Upper lobe of right lung (tissue), 1 donor: ENCODE data around the gene ADCY6. TPM values are rescaled to one million over a fixed set of nuclear protein-coding genes. Genes with fewer than 3 reads are reported as not detected.
A peak's percentile ranks its signal among the peaks of the same experiment; 100 is the strongest.

ENCODE experiments used
- ATAC-seq: fragments of 200-7000 bp; cut with Tn5 transposase; one replicate; pipeline ENCODE4 v1.9.1; 2020; ENCODE audit warnings: mild to moderate bottlenecking, moderate library complexity
- DNase-seq: peaks from one replicate; pipeline ENCODE4 v3.0.0-alpha.2; 2020
- H3K27ac ChIP-seq: fragments of 200-600 bp; one replicate; pipeline ENCODE4 v1.8.0; 2022
- H3K27me3 ChIP-seq: fragments of 200-600 bp; one replicate; pipeline ENCODE4 v1.8.0; 2022; ENCODE audit warnings: mild to moderate bottlenecking
- H3K36me3 ChIP-seq: fragments of 200-600 bp; one replicate; pipeline ENCODE4 v1.8.0; 2022
- H3K4me1 ChIP-seq: fragments of 200-600 bp; one replicate; pipeline ENCODE4 v1.8.0; 2022
- H3K4me3 ChIP-seq: fragments of 200-600 bp; one replicate; pipeline ENCODE4 v1.8.0; 2022; ENCODE audit warnings: mild to moderate bottlenecking
- H3K9me3 ChIP-seq: fragments of 200-600 bp; one replicate; pipeline ENCODE4 v1.8.0; 2022
- CTCF ChIP-seq: fragments of 200-600 bp; IDR thresholded peaks from one replicate; pipeline ENCODE4 v1.8.0; 2022; ENCODE audit warnings: antibody characterized with exemption
- intact Hi-C: fragments of 100-400 bp; cut with DNase I; formaldehyde crosslinking; loops from one replicate; pipeline ENCODE4 v1.11.0; 2022
- total RNA-seq: library from RNA; stranded (reverse); fragmentation: NEBNext Ultra II Directional; extraction: Animal tissue kit (Norgen Biotek cat#: 25700); gene quantifications from one replicate; pipeline ENCODE4 v1.2.1, GENCODE V29; 2021
- donor health status: DM: no; HTN: yes; CAD: no; lungs with severe emphysema.

ADCY6 gene
- total RNA-seq, 1 donor from 2014 or later, result 42.9 TPM

- no peak for TF ChIP-seq CTCF
- peaks cover 18% of the 10 kb centered on the region for H3K4me1 ChIP-seq
- no peak overlapping the region for H3K27ac ChIP-seq
- intact Hi-C loops, result no loop called here
- H3K4me3 ChIP-seq, result no peak overlapping the region
- no peaks in the 10 kb centered on the region for H3K27me3 ChIP-seq
- ATAC-seq, result no peak
- no peak for DNase-seq
- no peaks in the 10 kb centered on the region for H3K9me3 ChIP-seq
- H3K36me3 ChIP-seq, result no peaks in the 10 kb centered on the region
Measured at GRCh38 chr12:48781750-48782456, 7.0 kb downstream of the ADCY6 start.

- H3K9me3 ChIP-seq, result no peaks in the 10 kb centered on the region
- intact Hi-C loops, result no loop called here
- peak overlapping the region; percentile 6 for H3K27ac ChIP-seq
- ATAC-seq (no peak), DNase-seq (no peak)
- H3K4me1 ChIP-seq, result peaks cover 18% of the 10 kb centered on the region
- no peaks in the 10 kb centered on the region for H3K27me3 ChIP-seq
- H3K4me3 ChIP-seq, result no peak overlapping the region
- peaks cover 8% of the 10 kb centered on the region for H3K36me3 ChIP-seq
- TF ChIP-seq CTCF, result no peak
Measured at GRCh38 chr12:48780381-48781025, 8.4 kb downstream of the ADCY6 start.

- TF ChIP-seq CTCF, result no peak
Measured at GRCh38 chr12:48779869-48780268, 9.0 kb downstream of the ADCY6 start.

GRCh38 chr12:48777501-48778400 lies 11.1 kb downstream of the ADCY6 start:
- intact Hi-C loops, result no loop called here
- Histone ChIP-seq H3K4me3 (no peak overlapping the region), H3K9me3 (no peaks in the 10 kb centered on the region), H3K36me3 (peaks cover 29% of the 10 kb centered on the region), H3K4me1 (peaks cover 18% of the 10 kb centered on the region), H3K27me3 (no peaks in the 10 kb centered on the region), H3K27ac (no peak overlapping the region)
- no peak for DNase-seq
- no peak for TF ChIP-seq CTCF
- no peak for ATAC-seq

More at GRCh38 chr12:48779869-48780268, 9.0 kb downstream of the ADCY6 start:
- ATAC-seq (no peak), DNase-seq (no peak)
- peaks cover 18% of the 10 kb centered on the region for H3K4me1 ChIP-seq
- H3K27me3 ChIP-seq, result no peaks in the 10 kb centered on the region
- no peaks in the 10 kb centered on the region for H3K9me3 ChIP-seq
- intact Hi-C loops, result no loop called here
- no peak overlapping the region for H3K27ac ChIP-seq
- H3K4me3 ChIP-seq, result no peak overlapping the region
- H3K36me3 ChIP-seq, result peaks cover 14% of the 10 kb centered on the region

- DNase-seq (no peak), ATAC-seq (no peak)
- Histone ChIP-seq H3K9me3 (no peaks in the 10 kb centered on the region), H3K27ac (no peak overlapping the region), H3K4me1 (peaks cover 18% of the 10 kb centered on the region), H3K36me3 (peaks cover 37% of the 10 kb centered on the region), H3K4me3 (no peak overlapping the region), H3K27me3 (no peaks in the 10 kb centered on the region)
- intact Hi-C loops, result no loop called here
- no peak for TF ChIP-seq CTCF
Measured at GRCh38 chr12:48776956-48777355, 11.9 kb downstream of the ADCY6 start.
